Suppressor macrophage (primary cell): ENCODE results near the gene HS1BP3.

ENCODE experiments used
- DNase-seq, 4 experiments: peaks; one replicate each; pipeline ENCODE4 v3.0.0-alpha.2; 2020 to 2022

HS1BP3 gene

DNA sequence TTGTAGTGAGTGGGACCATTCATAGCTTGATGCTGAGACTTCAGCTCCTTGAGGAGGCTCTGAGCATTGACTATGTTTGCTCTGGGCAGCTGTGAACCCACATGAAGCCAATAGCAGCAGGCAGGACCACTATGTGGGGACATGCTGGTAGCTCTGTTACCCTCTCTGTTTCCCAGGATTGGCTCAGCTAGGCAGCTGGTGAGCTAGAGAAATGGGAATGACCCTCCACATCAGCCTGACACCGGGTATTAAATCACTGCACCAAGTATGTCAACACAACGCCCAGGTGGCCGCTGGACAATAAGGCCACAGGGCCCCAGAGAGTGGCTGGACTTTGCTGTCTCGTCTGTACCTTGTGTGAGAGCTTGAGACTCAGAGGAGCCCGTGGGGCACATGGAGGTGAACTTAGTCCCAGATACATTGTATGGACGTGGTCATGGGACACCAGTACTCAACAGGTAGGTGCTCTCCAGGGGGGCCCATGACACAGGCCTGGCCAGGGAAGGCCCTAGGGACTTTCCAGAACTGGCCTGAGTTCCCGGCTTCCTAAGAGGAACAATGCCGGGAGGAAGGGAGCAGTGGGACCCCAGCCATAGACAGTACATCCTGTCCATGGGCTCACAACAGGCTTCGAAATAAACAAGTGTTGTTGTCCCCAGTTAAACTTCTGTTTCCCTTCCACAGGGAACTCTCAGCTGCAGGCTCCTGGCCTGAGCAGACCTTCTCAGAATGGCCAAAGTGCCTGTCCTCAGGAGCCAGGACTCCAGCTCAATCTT lies 35.2 kb downstream of the HS1BP3 start:
- no peak for DNase-seq

DNA sequence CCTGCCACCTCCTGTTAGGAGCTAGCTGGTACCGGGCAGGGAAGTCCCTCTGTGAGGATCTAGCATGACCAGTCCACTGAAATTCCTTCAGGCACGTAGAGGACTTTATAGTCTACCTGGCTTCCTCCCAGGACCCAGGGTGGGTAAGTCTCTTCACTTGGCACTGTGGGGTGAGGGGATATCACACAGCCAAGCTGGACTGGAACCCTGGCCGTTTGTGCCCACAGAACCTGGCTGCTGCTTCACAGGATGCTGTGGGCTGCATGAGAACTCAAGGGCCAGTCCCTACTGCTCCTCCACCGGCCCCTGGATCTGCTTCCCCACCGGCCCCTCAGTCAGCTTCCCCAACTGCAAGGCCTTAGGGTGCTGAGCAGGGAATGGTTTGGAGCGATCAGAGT lies 35.8 kb downstream of the HS1BP3 start:
- no peak for DNase-seq

DNA sequence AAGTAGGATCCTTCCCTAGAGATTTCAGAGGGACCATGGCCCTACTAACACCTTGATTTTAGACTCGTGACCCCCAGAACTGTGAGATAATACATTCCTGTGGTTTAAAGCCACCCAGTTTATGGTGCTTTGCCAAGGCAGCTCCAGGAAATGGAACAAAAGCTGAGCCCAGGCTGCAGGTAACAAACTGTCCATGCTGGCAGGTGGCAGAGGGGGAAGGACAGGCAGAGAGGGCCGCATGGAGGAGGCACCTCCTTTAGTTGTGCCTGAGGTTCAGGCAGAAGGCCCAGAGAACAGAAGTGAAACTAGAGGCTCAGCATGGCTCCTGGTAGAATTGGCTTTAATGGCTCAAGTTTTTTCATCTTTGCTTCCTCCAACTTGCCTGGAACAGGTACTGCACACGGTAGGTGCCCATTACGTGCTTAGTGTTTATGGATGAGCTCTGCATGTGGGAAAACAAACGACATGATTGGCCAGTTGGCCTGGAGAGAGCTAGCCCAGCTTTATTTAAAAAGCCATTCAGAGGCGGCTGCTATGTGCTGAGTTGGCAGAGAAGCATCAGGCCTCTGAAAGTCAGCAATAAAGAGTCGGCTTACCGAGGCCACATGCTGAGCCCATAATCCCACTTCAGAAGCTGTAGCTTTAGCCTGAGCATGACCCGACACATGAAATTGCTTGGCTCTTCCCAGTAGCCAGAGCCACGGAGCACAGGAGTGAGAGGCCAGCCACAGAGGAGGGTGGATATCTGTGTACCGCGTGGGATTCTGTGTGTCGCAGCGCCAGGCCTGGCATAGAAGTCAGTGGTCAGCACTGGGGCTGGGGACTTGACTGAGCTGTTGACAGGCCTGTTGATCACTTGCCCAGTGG lies 36.5 kb downstream of the HS1BP3 start:
- peak in 1 of 4 experiments; percentile 17 for DNase-seq

DNA sequence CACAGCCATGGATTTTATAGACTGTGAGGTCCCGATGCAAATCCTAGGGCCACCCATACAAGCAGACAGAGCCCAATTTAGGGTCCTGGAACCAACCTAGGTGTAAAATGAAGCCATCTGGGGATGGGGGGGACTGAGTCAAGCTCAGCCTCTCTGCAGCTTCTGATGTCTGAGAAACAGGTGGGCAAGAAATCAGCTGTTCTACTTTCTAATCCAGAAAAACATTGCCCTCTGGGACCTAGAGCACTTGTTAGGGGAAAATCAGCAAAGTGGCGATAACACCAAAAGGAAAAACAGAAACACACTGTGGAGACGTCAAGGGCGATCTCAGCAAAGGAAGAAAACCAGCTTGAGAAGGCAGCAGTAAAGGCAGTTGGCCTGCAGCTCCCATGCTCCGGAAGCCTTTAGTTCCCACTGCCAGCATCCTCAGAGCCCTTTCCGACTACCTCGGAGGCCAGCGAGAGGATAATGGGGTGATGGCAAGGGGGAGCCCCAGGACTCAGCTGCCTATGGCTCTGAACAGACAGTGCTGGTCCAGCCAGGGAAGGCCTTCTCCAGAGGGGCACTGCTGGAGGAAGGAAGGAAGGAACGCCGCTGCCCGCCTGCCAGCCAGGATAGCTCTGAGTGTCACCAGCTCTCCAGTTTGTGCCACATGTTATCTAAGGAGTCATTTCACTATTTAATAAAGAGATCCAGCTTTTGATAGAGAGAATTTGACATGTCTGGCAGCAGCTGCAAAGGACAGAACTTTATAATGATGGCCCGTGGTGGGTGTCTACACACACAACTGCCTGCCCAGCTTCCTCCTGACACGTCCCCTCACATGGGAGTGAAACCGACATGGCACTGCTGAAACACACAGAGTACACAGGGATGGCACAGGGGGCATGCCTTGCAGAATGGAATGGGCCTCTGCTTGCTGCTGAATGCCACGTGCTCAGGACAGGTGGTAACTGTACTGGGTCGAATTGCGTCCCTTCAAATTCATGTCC lies 37.7 kb downstream of the HS1BP3 start:
- no peak for DNase-seq

DNA sequence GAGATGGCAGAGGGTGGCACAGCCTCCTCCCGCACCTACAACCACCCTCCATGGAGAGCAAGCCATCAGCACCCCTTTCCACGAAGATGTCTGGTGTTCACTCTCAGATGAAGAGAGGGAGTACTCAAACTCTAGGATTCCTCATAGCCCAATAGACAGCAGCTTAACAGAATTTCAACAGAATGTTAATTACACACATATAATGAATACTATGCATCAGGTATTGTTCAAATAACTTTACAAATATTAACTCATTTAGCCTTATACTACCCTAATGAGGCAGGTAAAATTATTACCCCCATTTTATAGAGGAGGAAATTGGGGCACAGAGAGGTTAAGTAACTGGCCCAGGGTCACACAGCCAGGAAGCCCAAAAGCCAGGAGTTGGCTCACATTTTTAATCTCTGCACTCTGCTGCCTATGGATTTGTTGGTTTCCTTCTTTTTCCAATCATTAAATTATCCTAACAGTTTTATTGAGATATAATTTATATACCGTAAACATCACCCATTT lies 39.0 kb downstream of the HS1BP3 start:
- DNase-seq: no peak

DNA sequence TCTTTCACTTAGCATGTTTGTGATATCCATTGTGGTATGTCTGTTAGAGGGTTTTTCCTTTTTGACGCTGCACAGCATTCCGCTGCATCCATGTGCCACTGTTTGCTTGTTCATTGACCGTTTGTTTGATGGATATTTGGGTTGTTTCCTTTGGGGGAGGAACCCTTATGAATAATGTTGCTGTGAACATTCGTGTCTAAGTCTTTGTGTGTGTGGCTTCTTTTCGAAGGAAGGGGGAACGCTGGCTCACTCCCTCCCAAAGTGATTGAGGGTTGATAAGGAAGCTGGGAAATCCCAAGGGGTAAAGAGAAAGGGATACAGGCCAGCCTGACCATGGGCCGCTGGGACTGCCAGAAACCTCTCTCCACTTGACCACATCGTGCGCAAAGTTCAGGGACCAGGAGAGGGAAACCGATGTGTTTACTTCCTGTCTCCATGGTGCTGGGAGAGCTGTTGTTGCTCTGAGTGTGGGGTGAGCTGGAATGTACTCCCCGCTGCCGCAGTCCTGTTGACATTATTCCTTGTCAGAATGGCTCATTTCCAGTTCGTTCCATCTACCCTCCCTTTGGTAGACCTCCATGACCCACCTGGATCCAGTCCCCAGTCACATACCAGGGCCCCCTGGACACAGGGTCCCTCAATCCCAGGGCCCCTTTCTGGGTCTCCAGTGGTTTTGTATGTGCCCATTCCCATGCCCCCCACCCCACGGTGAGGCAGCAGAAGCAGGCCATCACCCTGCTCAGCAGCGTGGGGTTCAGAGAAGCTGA lies 39.6 kb downstream of the HS1BP3 start:
- DNase-seq: peak in 1 of 4 experiments; percentile 30

DNA sequence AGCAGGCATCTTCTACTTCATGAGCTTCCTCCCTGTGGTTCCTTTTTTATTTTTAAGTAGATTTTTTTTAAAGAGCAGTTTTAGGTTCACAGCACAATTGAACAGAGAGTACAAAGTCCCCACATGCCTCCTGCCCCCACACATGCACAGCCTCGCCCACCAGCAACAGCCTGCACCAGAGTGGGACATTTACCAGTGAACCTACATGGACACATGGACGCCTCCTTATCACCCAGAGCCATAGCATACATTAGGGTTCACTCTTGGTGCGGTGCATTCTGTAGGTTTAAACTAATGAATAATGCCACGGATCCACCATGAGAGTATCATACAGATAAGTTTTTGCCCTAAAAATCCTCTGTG lies 40.9 kb downstream of the HS1BP3 start:
- no peak for DNase-seq

DNA sequence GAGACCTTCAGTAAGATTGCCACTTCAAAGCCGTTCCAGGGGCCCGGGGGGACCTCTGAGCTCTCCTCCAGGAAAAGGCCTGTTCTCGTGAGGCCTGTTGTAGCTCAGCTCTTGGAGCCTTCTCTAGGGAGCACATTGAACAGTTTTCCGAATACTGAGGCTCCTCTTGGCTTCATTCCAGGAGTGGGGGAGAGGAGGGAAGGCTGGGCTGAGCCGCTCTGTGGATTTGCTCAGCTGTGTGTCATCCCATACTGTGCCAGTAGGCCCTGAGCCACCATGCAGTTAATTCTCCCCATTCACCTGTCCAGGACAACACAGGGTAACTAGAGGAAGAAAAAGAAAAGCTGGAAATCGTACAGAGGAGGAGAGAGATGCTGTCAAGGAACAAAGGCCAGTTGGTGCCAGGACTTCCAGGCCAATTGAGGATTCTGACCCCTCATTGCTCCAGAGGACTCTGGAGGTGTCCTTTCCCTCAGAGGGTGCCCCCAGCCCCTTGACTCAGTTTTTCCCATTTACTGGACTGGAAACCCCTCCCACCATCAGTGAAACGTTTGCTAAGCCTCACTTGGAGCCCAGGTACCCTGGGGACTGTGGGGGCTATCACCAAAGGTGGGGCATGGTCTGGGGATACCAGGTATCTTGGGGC lies 41.4 kb downstream of the HS1BP3 start:
- DNase-seq: no peak

DNA sequence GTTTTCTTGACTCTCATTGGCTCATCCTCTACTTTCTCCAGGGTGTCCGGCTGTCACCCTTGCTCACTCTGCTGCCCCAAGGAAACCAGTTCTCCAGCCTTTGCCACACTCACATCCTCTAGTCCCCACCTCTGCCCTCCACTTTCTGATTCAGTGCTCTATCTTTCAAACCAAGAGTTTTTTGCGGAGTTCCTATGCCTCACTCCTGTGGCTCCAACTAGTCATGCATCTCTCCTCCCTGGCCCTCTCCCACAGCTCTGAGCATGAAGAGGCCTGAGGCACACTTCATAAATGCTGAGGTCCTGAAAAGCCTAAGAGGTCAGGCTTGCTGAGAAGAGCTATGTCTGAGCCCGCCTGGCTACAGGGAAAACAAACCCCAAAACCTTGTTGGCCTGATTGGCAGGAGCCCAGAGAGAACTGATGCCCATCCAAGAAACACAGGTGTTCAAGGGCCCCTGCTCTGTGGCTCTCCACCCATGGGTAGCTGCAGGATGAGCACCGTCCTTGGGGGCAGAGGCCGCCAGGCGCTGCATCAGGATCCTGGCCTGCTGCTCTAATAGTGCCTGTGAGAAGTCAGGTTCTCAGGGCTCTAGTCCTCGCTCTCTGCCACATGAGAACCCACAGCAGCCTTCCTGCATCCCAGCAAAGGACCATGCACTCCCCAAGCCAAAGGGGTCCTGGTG lies 42.1 kb downstream of the HS1BP3 start:
- no peak for DNase-seq

DNA sequence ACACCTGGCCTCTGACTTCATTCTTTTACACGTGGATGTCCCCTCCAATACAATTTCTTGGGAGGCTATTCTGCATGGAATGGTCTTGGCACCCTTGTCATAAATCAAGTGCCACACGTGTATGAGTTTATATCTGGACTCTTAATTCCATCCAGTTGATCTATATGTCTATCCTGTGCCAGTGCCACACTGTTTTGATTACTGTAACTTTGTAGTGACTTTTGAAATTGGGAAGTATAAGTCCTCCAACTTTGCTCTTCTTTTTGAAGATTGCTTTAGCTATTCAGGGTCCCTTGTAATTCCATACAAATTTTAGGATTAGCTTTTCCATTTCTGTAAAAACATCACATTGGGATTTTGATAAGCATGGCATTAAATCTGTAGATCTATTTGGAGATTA lies 43.5 kb downstream of the HS1BP3 start:
- no peak for DNase-seq

DNA sequence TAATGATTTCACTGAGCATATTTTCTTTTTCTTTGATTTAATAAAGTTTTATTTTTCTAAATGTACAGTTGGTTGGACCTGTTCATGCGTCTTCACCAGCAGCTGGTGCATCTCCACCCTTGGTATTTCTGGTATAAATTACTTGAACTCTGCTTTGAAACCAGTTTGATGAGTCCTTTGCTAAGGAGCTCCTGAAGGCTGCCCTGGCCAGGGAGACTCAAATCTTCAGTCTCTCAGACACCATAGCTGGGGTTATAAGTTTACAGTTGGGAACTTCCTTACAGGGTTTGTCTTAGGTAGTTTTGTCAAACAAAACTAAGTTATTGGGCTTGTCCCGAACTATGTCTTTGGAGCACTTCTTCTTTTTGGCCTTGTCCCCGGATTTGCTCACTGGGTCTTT lies 44.7 kb downstream of the HS1BP3 start:
- no peak for DNase-seq

DNA sequence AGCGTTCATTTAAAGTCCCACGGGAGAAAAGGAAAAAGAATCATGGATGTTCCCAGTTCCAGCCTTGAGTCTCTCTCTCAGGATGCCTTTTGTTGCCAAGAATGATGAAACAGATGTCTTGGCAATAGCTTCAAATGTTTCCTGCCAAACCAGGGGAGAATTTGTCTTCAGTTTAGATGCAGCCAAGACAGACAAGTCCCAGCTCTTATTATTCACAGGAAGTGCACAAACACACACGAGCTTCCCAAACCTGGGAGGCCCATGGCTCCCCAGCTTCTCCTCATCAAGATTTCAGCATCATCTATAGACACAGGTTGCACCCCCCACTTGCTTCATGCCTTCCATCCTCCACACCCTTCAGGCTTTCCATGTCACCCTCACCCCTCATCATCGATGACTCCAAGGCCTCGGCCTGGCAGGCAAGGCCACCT lies 45.9 kb downstream of the HS1BP3 start:
- DNase-seq: no peak

DNA sequence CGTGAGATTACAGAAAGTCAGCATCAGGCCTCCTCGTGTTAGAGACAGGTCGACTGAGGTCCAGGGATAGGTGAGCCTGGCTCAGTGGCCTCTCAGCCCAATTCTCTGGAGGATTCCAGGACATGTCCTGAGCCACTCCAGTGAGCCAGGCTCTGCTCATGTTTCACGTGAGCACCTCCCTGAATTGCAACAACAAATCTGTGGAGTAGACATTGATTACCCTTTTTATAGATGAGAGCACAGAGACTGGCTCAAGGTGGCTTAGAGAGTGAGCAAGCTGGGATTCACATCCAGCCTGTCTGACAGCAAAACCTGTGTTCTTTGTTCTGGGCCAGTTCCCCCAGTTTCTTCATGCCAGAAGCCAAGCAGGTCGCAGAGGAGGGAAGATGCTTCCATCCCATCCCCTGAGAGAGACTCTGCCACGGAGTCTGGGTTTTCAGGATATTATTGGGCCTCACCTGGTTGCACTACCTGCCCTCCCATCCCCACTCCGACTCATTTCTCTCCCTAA lies 46.4 kb downstream of the HS1BP3 start:
- no peak for DNase-seq

DNA sequence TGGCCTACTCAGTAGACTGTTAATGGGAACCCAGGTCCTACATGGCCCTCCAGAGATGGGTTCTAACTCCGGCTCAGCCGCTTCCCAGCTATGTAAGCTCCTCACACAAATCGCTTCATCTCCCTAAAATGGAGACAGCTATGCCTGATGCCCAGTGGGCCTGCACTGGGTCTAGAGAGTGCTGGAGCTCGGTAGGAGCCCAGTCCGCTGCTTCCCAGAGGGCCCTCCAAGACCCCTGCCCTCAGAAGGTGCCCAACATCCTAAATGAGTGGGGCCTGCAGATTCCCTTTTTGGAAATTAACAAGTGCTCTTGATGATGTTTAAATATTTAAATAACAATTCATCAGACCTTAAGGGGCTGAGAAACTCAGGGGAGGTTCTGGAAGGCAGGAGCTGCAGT lies 47.1 kb downstream of the HS1BP3 start:
- DNase-seq: no peak

DNA sequence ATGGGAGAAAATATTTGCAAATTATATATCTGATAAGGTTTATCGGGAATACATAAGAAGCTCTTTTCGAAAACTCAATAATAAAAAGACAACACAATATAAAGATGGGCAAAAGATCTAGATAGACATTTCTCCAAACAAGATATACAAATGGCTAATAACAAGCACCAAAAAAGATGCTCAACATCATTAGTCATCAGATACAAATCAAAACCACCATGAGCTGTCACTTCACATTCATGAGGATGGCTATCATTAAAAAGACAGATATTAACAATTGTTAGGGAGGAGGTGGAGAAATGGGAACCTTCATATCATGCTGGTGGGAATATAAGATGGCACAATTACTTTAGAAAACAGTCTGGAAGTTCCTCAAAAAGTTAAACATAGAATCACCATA lies 48.1 kb downstream of the HS1BP3 start:
- no peak for DNase-seq

DNA sequence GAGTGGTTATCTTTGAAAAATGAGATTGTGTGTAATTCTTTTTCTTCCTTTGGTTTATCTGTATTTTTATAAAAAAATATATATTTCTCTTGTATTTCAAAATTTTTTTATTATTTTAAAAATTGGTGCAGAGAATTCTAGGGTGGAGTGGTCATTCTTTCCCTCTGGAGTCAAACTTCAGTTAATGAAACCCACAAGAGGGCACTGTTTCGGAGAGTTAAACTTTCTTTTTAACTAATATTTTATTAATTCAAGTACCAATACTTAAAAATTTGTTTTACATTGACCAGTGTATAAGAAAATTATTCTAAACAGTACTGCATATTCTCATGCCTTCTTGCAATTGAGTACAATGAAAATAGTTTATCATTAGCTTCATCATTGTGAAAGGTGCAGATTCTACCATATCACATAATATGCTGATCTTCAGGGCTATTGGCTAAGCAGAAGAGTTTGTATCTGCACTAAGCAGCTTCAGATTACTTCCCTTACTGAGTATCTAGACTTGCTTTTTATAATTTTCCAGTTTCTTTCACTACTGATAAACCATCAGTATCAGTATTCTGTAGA lies 50.1 kb downstream of the HS1BP3 start:
- peak in 1 of 4 experiments; percentile 26 for DNase-seq

DNA sequence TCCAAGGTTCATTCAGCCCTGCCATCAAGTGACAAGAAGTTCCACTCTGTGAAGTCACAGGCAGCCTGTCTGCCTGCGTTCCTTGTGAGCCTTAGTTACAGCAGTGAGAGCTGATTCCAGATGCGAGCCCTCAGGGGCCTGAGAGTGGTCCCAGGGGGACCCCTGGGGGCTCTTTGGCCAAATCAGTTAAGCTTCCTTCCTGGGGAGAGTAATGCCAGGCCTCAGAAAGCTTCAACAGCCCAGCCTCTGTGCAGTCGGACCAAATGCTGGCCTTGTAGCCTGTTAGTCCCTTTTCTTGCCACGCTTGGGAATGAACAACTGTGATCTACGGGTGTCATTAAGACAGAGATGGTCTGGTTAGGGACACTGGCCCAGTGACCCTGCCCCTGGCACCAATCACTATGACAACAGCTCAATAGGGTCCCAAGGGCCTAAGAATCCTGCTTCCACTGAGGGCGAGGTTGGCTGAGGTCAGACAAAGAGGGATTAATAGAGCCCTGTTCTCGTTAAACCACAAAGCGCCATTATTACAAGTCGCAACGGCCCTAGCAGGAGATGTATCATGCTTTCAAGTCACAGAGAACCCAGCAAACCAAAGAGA lies 50.9 kb downstream of the HS1BP3 start:
- DNase-seq: no peak

DNA sequence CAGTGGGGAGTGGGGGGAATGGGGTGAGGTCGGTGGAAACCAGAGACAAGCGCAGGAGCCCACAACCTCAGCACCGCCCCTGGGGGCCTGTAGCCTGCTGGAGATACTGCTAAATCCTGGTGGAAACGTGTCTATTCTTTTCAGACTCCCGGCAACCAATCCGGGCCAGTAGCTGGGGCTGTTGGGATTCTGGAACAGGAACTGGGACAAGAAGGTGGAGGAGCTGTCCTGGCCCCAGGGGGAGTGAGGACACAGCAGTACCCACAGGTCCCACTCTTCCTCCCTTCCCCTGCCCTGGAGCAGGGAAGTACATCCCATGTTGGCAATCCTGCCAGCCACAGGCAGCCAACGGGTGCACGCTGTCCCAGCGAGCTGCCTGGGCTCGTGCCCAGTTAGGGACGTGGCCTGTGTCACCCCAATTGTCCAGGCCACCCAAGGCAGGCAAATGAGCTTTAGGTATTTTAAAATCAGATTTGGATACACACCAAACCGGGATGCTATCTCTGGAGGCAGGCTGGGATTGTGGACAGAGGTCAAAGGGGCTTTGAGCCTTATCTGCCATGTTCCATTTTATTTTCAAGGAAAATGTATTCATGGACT lies 51.8 kb downstream of the HS1BP3 start:
- DNase-seq: no peak

DNA sequence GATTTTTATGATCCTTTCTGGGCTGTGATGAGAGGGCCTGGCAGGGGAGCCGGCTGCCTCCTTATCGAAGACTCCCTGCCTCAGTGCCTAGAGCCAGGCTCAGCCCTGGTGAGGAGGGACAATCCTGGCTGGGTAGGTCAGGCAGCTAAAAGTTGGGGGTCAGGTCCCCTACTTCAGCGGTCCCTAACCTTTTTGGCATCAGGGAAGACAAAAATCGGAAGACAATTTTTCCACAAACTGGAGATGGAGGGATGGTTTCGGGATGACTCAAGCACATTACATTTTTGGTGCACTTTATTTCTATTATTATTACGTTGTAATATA lies 53.1 kb downstream of the HS1BP3 start:
- DNase-seq: no peak
